ENCODE measurements around the gene SIPA1L3.

- TF ChIP-seq, protein P1, sequence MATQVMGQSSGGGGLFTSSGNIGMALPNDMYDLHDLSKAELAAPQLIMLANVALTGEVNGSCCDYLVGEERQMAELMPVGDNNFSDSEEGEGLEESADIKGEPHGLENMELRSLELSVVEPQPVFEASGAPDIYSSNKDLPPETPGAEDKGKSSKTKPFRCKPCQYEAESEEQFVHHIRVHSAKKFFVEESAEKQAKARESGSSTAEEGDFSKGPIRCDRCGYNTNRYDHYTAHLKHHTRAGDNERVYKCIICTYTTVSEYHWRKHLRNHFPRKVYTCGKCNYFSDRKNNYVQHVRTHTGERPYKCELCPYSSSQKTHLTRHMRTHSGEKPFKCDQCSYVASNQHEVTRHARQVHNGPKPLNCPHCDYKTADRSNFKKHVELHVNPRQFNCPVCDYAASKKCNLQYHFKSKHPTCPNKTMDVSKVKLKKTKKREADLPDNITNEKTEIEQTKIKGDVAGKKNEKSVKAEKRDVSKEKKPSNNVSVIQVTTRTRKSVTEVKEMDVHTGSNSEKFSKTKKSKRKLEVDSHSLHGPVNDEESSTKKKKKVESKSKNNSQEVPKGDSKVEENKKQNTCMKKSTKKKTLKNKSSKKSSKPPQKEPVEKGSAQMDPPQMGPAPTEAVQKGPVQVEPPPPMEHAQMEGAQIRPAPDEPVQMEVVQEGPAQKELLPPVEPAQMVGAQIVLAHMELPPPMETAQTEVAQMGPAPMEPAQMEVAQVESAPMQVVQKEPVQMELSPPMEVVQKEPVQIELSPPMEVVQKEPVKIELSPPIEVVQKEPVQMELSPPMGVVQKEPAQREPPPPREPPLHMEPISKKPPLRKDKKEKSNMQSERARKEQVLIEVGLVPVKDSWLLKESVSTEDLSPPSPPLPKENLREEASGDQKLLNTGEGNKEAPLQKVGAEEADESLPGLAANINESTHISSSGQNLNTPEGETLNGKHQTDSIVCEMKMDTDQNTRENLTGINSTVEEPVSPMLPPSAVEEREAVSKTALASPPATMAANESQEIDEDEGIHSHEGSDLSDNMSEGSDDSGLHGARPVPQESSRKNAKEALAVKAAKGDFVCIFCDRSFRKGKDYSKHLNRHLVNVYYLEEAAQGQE (IDR thresholded peaks at IDR 0.05; ENCODE audit: low read depth, low read length), result no peak
- TF ChIP-seq TAF1 (IDR thresholded peaks at IDR 0.05; ENCODE audit: borderline replicate concordance, low read depth, low read length) (no peak), POLR2A (IDR thresholded peaks at IDR 0.05; ENCODE audit: low read depth, low read length) (no peak), JUND (IDR thresholded peaks at IDR 0.05; ENCODE audit: low read depth, low read length) (no peak), CTCF (IDR thresholded peaks at IDR 0.05 in 2 of 3, conservative IDR thresholded peaks at IDR 0.05 in 1 of 3; ENCODE audit: control insufficient read depth in 2 of 3, extremely low read depth in 1 of 3, insufficient read depth in 1 of 3, low read depth in 3 of 3, low read length in 3 of 3) (no peak), NBN (IDR thresholded peaks at IDR 0.05) (no peak)
- TF ChIP-seq, protein P2, sequence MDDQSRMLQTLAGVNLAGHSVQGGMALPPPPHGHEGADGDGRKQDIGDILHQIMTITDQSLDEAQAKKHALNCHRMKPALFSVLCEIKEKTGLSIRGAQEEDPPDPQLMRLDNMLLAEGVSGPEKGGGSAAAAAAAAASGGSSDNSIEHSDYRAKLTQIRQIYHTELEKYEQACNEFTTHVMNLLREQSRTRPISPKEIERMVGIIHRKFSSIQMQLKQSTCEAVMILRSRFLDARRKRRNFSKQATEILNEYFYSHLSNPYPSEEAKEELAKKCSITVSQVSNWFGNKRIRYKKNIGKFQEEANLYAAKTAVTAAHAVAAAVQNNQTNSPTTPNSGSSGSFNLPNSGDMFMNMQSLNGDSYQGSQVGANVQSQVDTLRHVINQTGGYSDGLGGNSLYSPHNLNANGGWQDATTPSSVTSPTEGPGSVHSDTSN (IDR thresholded peaks at IDR 0.05; ENCODE audit: insufficient replicate concordance, low read depth, low read length), result no peak
Observed at GRCh38 chr19:37876032-37876431, 31.0 kb upstream of the SIPA1L3 start.

Measured in GM12878 (cell line).